Activated B cell treated with CpG ODN at 0.5 μM for 24 hours (primary cell): ENCODE results near the gene NRF1. TPM values are rescaled to one million over a fixed set of nuclear protein-coding genes. Genes with fewer than 3 reads are reported as not detected.

Experiments
- ATAC-seq: fragments of 200-7000 bp; cut with Tn5 transposase; one replicate; pipeline ENCODE4 v1.10.0; 2021; ENCODE audit warnings: low read depth, mild to moderate bottlenecking, moderate library complexity
- CTCF ChIA-PET: fragments of 350-600 bp; sonication (Branson Sonifier 250); formaldehyde crosslinking; loops from one replicate; lab custom pipeline; 2021; ENCODE audit warnings: antibody characterized with exemption; lab: Charles Lee
- POLR2A ChIA-PET: fragments of 350-600 bp; sonication (Branson Sonifier 250); formaldehyde crosslinking; loops from one replicate; lab custom pipeline; 2021; ENCODE audit warnings: antibody characterized with exemption; lab: Charles Lee
- DNase-seq: peaks from one replicate; pipeline ENCODE4 v3.0.0; 2022
- H3K27ac Mint-ChIP-seq: one replicate; pipeline ENCODE4 v1.8.0; 2020; ENCODE audit warnings: mixed read lengths
- H3K27me3 Mint-ChIP-seq: one replicate; pipeline ENCODE4 v1.8.0; 2021; ENCODE audit warnings: mixed read lengths
- H3K36me3 Mint-ChIP-seq: one replicate; pipeline ENCODE4 v1.8.0; 2021; ENCODE audit warnings: low read depth, mixed read lengths
- H3K4me1 Mint-ChIP-seq: one replicate; pipeline ENCODE4 v1.8.0; 2021; ENCODE audit warnings: mixed read lengths
- H3K4me3 Mint-ChIP-seq: one replicate; pipeline ENCODE4 v1.8.0; 2020; ENCODE audit warnings: mild to moderate bottlenecking, mixed read lengths
- H3K9me3 Mint-ChIP-seq: one replicate; pipeline ENCODE4 v1.8.0; 2020; ENCODE audit warnings: mixed read lengths
- intact Hi-C: fragments of 100-400 bp; cut with micrococcal nuclease; formaldehyde crosslinking; loops from one replicate; pipeline ENCODE4 v1.15.1; 2024
- total RNA-seq: library from RNA; stranded (reverse); gene quantifications from 2 replicates; pipeline ENCODE4 v1.2.3, GENCODE V29; 2022
- TF ChIP-seq, protein P1 (sequence below): fragments of 200-600 bp; IDR thresholded peaks from one replicate; pipeline ENCODE4 v1.8.0; 2022; ENCODE audit warnings: antibody characterized with exemption, mild to moderate bottlenecking

Gene NRF1
- total RNA-seq, 1 donor from 2014 or later: 27.4 TPM

- ChIA-PET POLR2A (no interaction called here), CTCF (no interaction called here)
- no peak overlapping the region for H3K4me3 Mint-ChIP-seq
- no peaks in the 10 kb centered on the region for H3K4me1 Mint-ChIP-seq
- DNase-seq (no peak), ATAC-seq (no peak)
- no peak overlapping the region for H3K27ac Mint-ChIP-seq
- H3K27me3 Mint-ChIP-seq: no peaks in the 10 kb centered on the region
- peaks cover 77% of the 10 kb centered on the region for H3K36me3 Mint-ChIP-seq
- intact Hi-C loops: loop anchor here (5.0 to 10.0 kb wide), 2 partner anchors 100 to 288 kb away; no protein-coding TSS in a partner anchor
- TF ChIP-seq, protein P1, sequence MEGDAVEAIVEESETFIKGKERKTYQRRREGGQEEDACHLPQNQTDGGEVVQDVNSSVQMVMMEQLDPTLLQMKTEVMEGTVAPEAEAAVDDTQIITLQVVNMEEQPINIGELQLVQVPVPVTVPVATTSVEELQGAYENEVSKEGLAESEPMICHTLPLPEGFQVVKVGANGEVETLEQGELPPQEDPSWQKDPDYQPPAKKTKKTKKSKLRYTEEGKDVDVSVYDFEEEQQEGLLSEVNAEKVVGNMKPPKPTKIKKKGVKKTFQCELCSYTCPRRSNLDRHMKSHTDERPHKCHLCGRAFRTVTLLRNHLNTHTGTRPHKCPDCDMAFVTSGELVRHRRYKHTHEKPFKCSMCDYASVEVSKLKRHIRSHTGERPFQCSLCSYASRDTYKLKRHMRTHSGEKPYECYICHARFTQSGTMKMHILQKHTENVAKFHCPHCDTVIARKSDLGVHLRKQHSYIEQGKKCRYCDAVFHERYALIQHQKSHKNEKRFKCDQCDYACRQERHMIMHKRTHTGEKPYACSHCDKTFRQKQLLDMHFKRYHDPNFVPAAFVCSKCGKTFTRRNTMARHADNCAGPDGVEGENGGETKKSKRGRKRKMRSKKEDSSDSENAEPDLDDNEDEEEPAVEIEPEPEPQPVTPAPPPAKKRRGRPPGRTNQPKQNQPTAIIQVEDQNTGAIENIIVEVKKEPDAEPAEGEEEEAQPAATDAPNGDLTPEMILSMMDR: no peak
- H3K9me3 Mint-ChIP-seq: no peaks in the 10 kb centered on the region
Observed at GRCh38 chr7:129724796-129725195, 113.3 kb downstream of the NRF1 start.

- Mint-ChIP-seq H3K9me3 (no peaks in the 10 kb centered on the region), H3K4me1 (no peaks in the 10 kb centered on the region), H3K27ac (no peak overlapping the region), H3K4me3 (no peak overlapping the region), H3K27me3 (no peaks in the 10 kb centered on the region), H3K36me3 (peaks cover 79% of the 10 kb centered on the region)
- ChIA-PET CTCF (no interaction called here), POLR2A (no interaction called here)
- no peak for DNase-seq
- ATAC-seq: no peak
- TF ChIP-seq, protein P1: no peak
- intact Hi-C loops: loop anchor here (5.0 to 10.0 kb wide), 2 partner anchors 96 to 283 kb away; no protein-coding TSS in a partner anchor
Observed at GRCh38 chr7:129728875-129729467, 117.5 kb downstream of the NRF1 start.

DNA sequence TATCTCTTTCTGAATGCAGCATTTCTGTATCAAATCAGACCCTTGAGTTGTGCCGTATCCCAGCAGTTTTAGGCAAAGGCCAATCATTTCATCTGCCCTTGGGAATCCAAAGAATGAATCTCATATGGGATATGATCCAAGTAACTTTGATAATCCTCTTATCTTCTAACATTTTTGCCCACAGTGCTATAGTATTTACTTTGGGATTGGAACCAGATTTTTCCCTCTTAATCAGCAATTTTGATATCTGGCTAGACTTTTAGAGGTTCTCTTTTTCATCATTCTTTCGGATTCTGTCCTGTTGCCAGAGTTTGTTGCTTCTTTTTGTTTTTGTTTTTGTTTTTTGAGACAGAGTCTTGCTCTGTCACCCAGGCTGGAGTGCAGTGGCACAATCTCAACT lies 118.0 kb downstream of the NRF1 start:
- H3K4me3 Mint-ChIP-seq: no peak overlapping the region
- ChIA-PET CTCF (no interaction called here), POLR2A (no interaction called here)
- no peaks in the 10 kb centered on the region for H3K9me3 Mint-ChIP-seq
- no peak for DNase-seq
- H3K36me3 Mint-ChIP-seq: peaks cover 77% of the 10 kb centered on the region
- H3K4me1 Mint-ChIP-seq: no peaks in the 10 kb centered on the region
- H3K27me3 Mint-ChIP-seq: no peaks in the 10 kb centered on the region
- TF ChIP-seq, protein P1: no peak
- intact Hi-C loops: loop anchor here (5.0 to 10.0 kb wide), 2 partner anchors 95 to 283 kb away; no protein-coding TSS in a partner anchor
- no peak for ATAC-seq
- H3K27ac Mint-ChIP-seq: no peak overlapping the region

DNA sequence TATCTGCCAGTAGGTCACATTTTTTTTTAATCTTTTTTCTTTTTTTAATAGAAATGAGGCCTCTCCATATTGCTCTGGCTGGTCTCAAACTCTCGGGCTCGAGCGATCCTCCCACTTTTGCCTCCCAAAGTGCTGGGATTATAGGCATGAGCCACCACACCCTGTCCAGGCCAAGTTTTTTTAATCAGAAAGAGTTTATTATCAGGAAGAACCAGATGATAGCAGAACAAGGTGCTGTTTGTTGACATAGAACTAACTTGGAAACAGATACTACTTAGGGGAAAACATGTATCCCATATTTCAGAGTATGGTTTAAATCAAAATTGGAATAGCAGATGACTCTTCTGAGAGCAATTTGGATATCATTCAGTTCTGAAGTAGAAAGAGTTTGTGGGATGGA lies 118.6 kb downstream of the NRF1 start:
- POLR2A ChIA-PET: no interaction called here
- intact Hi-C loops: no loop called here
- Mint-ChIP-seq H3K27me3 (no peaks in the 10 kb centered on the region), H3K36me3 (peaks cover 78% of the 10 kb centered on the region), H3K9me3 (no peaks in the 10 kb centered on the region), H3K4me3 (no peak overlapping the region), H3K27ac (no peak overlapping the region), H3K4me1 (no peaks in the 10 kb centered on the region)
- no peak for ATAC-seq
- no peak for DNase-seq
- CTCF ChIA-PET: no interaction called here
- TF ChIP-seq, protein P1: no peak

- TF ChIP-seq, protein P1: no peak
- Mint-ChIP-seq H3K9me3 (no peaks in the 10 kb centered on the region), H3K36me3 (peaks cover 72% of the 10 kb centered on the region), H3K4me3 (no peak overlapping the region), H3K4me1 (no peaks in the 10 kb centered on the region), H3K27me3 (no peaks in the 10 kb centered on the region), H3K27ac (no peak overlapping the region)
- DNase-seq (no peak), ATAC-seq (no peak)
- intact Hi-C loops: no loop called here
- CTCF ChIA-PET: no interaction called here
- POLR2A ChIA-PET: no interaction called here
Observed at GRCh38 chr7:129734400-129734799, 122.9 kb downstream of the NRF1 start.
